D721Med (cell line): Measurements from ENCODE around the gene UBE2O.

ENCODE experiments used
- DNase-seq: peaks from one replicate; pipeline ENCODE4 v3.0.0; 2011; ENCODE audit warnings: low spot score; ENCODE audit not compliant: insufficient read length
- FAIRE-seq: peaks from 2 replicates; lab custom pipeline; 2011; peaks lifted over from hg19 to GRCh38; lab: Jason Lieb, UNC
- CTCF ChIP-seq: IDR thresholded peaks from 2 replicates; pipeline ENCODE4 v1.5.1; 2012; ENCODE audit warnings: mild to moderate bottlenecking, control low read depth; ENCODE audit not compliant: insufficient read depth; ENCODE audit errors: missing control alignments

The UBE2O gene

GRCh38 chr17:76405967-76406647 lies 46.8 kb downstream of the UBE2O start:
- no peak for TF ChIP-seq CTCF

GRCh38 chr17:76405607-76405966 lies 47.4 kb downstream of the UBE2O start:
- FAIRE-seq (no peak), DNase-seq (no peak)
- no peak for TF ChIP-seq CTCF

More at GRCh38 chr17:76405967-76406647, 46.8 kb downstream of the UBE2O start:
- FAIRE-seq (no peak), DNase-seq (no peak)

GRCh38 chr17:76404976-76405563 lies 47.9 kb downstream of the UBE2O start:
- no peak for DNase-seq
- FAIRE-seq: no peak
- no peak for TF ChIP-seq CTCF

GRCh38 chr17:76404256-76404655 lies 48.7 kb downstream of the UBE2O start:
- FAIRE-seq: no peak

GRCh38 chr17:76402711-76403110 lies 50.2 kb downstream of the UBE2O start:
- DNase-seq (no peak), FAIRE-seq (no peak)
- TF ChIP-seq CTCF: no peak

More at GRCh38 chr17:76404256-76404655, 48.7 kb downstream of the UBE2O start:
- no peak for DNase-seq
- no peak for TF ChIP-seq CTCF

GRCh38 chr17:76399175-76400172 lies 53.5 kb downstream of the UBE2O start:
- no peak for DNase-seq
- TF ChIP-seq CTCF: no peak
- FAIRE-seq: no peak
